Stimulated activated memory B cell treated with anti-CD40 and anti-IgM and Interleukin-4, amounts not matched to agents 10 μg/mL and 1 μg/mL and 100 μg/mL, for 72 hours (primary cell): Measurements from ENCODE around the gene PPIL1.

Experiments
- ATAC-seq: fragments of 150-1000 bp; cut with Tn5 transposase; 2 replicates; pipeline ENCODE4 v1.10.0; 2021
- H3K27ac Mint-ChIP-seq: one replicate; pipeline ENCODE4 v1.8.0; 2022; ENCODE audit warnings: mild to moderate bottlenecking, mixed read lengths
- H3K27me3 Mint-ChIP-seq: one replicate; pipeline ENCODE4 v1.8.0; 2022; ENCODE audit warnings: mixed read lengths
- H3K36me3 Mint-ChIP-seq: one replicate; pipeline ENCODE4 v1.8.0; 2022; ENCODE audit warnings: mixed read lengths
- H3K4me1 Mint-ChIP-seq: one replicate; pipeline ENCODE4 v1.8.0; 2022; ENCODE audit warnings: mixed read lengths
- H3K4me3 Mint-ChIP-seq: one replicate; pipeline ENCODE4 v1.8.0; 2022; ENCODE audit warnings: mild to moderate bottlenecking, moderate library complexity, mixed read lengths
- H3K9me3 Mint-ChIP-seq: one replicate; pipeline ENCODE4 v1.8.0; 2022; ENCODE audit warnings: mixed read lengths

Gene PPIL1

GRCh38 chr6:36871686-36872085, 2.9 kb downstream of the PPIL1 start:
- peaks cover 39% of the 10 kb centered on the region for H3K36me3 Mint-ChIP-seq
- peaks cover 52% of the 10 kb centered on the region for H3K4me1 Mint-ChIP-seq
- H3K9me3 Mint-ChIP-seq: no peaks in the 10 kb centered on the region
- no peak for ATAC-seq
- no peak overlapping the region for H3K27ac Mint-ChIP-seq
- H3K27me3 Mint-ChIP-seq: no peaks in the 10 kb centered on the region
- no peak overlapping the region for H3K4me3 Mint-ChIP-seq

- no peak for ATAC-seq
- Mint-ChIP-seq H3K9me3 (no peaks in the 10 kb centered on the region), H3K4me1 (peaks cover 37% of the 10 kb centered on the region), H3K27me3 (no peaks in the 10 kb centered on the region), H3K4me3 (no peak overlapping the region), H3K36me3 (peaks cover 71% of the 10 kb centered on the region), H3K27ac (no peak overlapping the region)
These were observed 7.0 kb downstream of the PPIL1 start for GRCh38 chr6:36867471-36868224.

DNA sequence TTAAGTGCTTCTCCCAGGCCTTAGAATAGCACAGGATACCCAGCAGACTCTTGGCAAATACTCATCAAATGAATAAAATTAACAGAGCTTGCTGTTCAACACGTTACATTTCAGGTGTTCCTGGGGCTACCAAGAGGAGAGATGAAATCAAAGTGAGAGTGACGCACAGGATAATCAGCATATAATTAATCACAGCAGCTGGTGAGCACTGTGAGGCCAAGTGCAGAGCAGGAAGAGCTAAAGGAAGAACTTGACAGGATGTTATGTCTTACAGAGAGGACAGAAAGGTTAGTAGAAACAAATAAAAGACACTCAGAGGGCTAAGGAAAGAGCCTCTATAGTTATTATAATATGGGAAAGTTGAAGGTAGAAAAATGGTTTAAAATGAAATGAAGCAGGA, 8.8 kb downstream of the PPIL1 start:
- H3K27ac Mint-ChIP-seq: no peak overlapping the region
- ATAC-seq: no peak
- peaks cover 32% of the 10 kb centered on the region for H3K4me1 Mint-ChIP-seq
- no peak overlapping the region for H3K4me3 Mint-ChIP-seq
- H3K36me3 Mint-ChIP-seq: peaks cover 72% of the 10 kb centered on the region
- no peaks in the 10 kb centered on the region for H3K9me3 Mint-ChIP-seq
- no peaks in the 10 kb centered on the region for H3K27me3 Mint-ChIP-seq

DNA sequence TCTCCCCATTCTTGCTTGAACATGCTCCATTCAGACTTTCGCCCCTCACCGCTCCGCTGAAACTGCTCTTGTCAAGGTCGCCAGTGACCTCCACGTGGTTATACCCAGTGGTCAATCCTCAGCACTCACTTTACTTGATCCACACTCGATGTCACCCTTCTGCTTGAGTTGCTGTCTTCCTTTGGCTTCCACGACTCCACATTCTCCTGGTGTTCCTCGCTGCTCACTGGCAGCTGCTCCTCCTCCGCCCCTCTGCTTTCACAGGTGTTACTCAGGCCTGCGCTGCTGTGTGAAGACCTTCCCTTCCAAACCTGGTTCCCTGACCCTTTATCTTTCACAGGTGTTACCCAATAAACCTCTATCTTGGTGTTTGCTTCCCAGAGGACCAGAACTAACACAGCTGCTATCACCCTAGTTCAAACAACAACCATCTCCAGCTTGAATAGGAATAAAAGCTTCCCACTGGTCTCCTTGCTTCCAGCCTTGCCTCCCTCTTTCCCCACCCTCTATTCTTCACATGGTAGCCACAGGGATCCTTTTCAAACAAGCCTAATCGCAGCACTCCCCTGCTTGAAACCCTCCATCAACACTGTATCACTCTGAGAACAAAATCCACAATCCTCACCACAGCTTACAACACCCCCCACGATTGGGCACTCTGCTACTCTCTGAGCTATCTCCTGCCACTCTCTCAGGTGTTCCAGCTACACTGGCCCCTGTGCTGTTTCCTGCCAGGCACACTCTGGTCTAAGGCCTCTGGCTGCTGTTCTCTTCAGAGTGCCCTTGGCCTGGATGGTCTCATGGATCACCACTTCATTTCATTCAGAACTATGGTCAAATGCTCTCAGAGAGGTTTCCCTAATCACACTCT, 10.7 kb downstream of the PPIL1 start:
- Mint-ChIP-seq H3K27me3 (no peaks in the 10 kb centered on the region), H3K4me3 (no peak overlapping the region), H3K36me3 (peaks cover 76% of the 10 kb centered on the region), H3K4me1 (peaks cover 22% of the 10 kb centered on the region), H3K27ac (no peak overlapping the region), H3K9me3 (no peaks in the 10 kb centered on the region)
- ATAC-seq: no peak

GRCh38 chr6:36862848-36863382, 11.7 kb downstream of the PPIL1 start:
- Mint-ChIP-seq H3K9me3 (no peaks in the 10 kb centered on the region), H3K27me3 (no peaks in the 10 kb centered on the region), H3K36me3 (peaks cover 74% of the 10 kb centered on the region), H3K27ac (no peak overlapping the region), H3K4me3 (no peak overlapping the region), H3K4me1 (peaks cover 16% of the 10 kb centered on the region)
- ATAC-seq: no peak

- H3K27me3 Mint-ChIP-seq: no peaks in the 10 kb centered on the region
- H3K4me1 Mint-ChIP-seq: peaks cover 10% of the 10 kb centered on the region
- no peaks in the 10 kb centered on the region for H3K9me3 Mint-ChIP-seq
- peaks cover 68% of the 10 kb centered on the region for H3K36me3 Mint-ChIP-seq
- H3K4me3 Mint-ChIP-seq: no peak overlapping the region
- no peak for ATAC-seq
- no peak overlapping the region for H3K27ac Mint-ChIP-seq
These were observed 12.3 kb downstream of the PPIL1 start for GRCh38 chr6:36862164-36862847.

- H3K4me1 Mint-ChIP-seq: peaks cover 7% of the 10 kb centered on the region
- no peak overlapping the region for H3K27ac Mint-ChIP-seq
- peaks cover 72% of the 10 kb centered on the region for H3K36me3 Mint-ChIP-seq
- no peak overlapping the region for H3K4me3 Mint-ChIP-seq
- H3K9me3 Mint-ChIP-seq: no peaks in the 10 kb centered on the region
- no peaks in the 10 kb centered on the region for H3K27me3 Mint-ChIP-seq
- ATAC-seq: no peak
These were observed 14.5 kb downstream of the PPIL1 start for GRCh38 chr6:36860126-36860525.

DNA sequence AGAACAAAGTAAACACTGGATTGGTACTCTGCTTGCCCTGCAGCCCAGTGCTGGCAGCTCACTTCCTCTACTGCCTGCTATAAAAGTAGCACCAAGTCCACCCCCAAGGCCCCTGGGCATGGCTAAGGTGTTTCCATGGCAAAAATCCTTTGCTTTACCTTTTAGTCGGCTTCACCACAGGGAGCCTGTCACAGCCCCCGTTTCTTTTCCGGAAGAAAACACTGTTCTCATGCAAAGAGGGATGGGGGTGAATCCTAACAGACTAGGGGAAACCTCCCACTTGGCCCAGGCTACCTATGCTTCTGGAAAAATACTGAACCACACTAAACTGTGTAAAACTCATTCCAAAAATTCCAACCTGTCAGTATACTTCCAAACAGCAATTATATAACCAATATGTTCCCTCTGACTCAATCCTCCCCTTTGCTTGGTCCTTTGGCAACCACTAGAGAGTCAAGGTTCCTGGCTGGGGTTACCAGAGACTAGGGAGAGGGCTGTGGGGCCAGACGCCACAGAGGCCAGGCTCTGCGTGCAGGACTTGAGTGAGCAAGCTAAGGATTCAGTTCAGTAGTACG, 16.1 kb downstream of the PPIL1 start:
- Mint-ChIP-seq H3K9me3 (no peaks in the 10 kb centered on the region), H3K4me3 (no peak overlapping the region), H3K27ac (no peak overlapping the region), H3K27me3 (no peaks in the 10 kb centered on the region), H3K36me3 (peaks cover 76% of the 10 kb centered on the region), H3K4me1 (no peaks in the 10 kb centered on the region)
- ATAC-seq: no peak

DNA sequence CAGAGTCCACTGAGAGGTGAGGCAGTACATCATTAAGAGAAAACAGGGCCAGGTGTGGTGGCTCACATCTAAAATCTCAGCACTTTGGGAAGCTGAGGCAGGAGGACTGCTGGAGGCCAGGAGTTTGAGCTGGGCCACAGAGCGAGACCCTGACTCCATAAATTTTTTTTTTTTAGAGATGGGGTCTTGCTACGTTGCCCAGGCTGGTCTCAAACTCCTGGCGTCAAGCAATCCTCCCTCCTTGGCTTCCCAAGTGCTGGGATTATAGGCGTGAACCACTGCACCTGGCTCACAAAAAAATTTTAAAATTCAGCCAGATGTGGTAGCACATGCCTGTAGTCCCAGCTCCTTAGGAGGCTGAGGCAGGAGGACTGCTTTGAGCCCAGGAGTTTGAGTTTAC, 17.3 kb downstream of the PPIL1 start:
- ATAC-seq: no peak
- Mint-ChIP-seq H3K27ac (no peak overlapping the region), H3K36me3 (peaks cover 78% of the 10 kb centered on the region), H3K27me3 (no peaks in the 10 kb centered on the region), H3K4me3 (no peak overlapping the region), H3K9me3 (no peaks in the 10 kb centered on the region), H3K4me1 (no peaks in the 10 kb centered on the region)

DNA sequence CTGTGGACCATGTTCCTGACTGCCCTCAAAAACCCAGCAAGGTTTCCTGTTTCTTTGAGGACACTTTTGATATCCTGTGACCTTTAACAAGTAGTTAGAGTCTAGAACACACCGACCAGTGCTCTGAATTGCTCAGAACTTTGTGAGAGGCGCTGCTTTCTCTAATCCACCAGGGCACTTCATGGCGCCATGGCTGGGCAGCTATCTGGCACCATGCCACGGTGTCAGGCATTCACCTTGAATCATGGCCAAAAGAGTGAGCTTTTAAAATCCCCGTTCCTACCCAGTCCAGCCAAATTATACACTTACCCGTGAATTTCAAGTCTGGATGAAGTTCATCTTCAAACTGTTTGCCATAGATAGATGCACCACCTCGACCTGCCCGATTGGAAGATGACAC, 18.3 kb downstream of the PPIL1 start:
- Mint-ChIP-seq H3K9me3 (no peaks in the 10 kb centered on the region), H3K27ac (no peak overlapping the region), H3K4me1 (no peaks in the 10 kb centered on the region), H3K27me3 (no peaks in the 10 kb centered on the region), H3K4me3 (no peak overlapping the region), H3K36me3 (peaks cover 81% of the 10 kb centered on the region)
- no peak for ATAC-seq

- Mint-ChIP-seq H3K27me3 (no peaks in the 10 kb centered on the region), H3K4me1 (no peaks in the 10 kb centered on the region), H3K4me3 (no peak overlapping the region), H3K36me3 (peaks cover 81% of the 10 kb centered on the region), H3K9me3 (no peaks in the 10 kb centered on the region), H3K27ac (no peak overlapping the region)
- no peak for ATAC-seq
These were observed 18.9 kb downstream of the PPIL1 start for GRCh38 chr6:36855750-36856149.

DNA sequence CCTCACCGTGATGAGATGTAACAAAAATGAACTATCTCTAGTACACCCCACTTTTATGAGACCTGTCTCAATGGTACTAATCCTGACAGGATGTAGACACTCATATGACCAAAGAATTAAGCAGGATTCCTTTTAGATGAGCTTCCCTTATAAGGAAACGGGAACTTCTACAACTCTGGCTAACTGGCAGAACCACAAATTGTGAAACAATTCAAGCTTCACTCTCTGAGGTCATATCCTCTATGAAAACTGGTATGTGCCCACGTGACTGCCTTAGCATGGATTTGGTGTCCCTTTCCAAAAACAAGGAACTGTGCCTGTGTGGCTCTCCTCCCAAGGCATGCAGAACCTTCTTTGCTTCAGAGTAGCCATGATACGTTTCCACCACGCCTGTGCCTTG, 21.3 kb downstream of the PPIL1 start:
- Mint-ChIP-seq H3K9me3 (peaks cover 2% of the 10 kb centered on the region), H3K4me1 (peaks cover 6% of the 10 kb centered on the region), H3K27me3 (no peaks in the 10 kb centered on the region), H3K36me3 (peaks cover 73% of the 10 kb centered on the region), H3K4me3 (no peak overlapping the region), H3K27ac (no peak overlapping the region)
- ATAC-seq: no peak

DNA sequence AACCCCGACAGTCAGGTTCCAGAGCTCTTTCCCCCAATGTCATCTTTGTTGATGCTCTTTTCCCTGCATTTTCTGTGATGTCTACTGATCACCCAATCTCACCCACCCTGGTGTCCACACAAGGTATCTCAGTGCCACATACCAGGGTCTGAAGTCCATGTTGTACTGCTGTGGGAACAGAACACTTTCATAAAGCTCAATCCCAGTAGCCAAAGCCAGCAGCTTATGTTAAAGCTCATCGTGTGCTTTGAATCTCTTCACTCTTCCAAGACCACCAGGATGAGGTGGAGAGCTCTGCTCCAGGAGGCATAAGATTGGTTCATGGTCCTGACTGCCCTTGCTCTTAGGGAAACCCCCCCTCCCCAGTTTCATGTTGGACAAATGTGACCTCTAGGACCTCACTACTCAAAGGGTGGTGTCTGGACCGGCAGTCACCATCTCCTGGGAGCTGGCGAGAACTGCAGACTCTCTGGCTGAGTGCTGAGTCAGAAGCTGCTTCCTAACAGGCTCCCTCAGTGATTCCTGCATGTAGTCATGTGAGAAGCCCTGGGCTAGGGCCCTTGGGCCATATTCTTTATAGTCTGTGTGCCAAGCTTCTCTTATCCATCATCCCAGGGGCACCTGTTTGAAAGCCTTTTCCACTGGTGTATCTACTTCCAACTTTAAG, 22.0 kb downstream of the PPIL1 start:
- H3K4me3 Mint-ChIP-seq: no peak overlapping the region

DNA sequence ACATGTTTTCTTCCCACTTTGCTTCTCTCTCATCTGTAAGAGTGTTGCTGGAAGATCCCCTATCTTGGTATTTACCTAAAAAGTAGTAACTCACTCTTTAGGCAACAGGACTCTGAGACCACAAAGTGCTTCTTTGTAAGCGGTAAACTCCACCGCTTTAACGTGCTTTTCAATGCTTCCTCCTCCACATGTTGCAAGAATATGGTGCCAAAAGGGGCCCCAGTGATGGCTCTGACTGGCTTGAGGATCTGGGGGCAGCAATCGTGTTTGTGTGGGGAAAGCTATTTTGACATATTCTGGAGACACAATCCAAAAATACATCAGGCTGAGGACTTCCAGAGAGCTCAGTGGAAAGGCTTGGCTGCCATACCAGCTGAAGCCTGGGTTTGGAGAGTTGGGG, 23.0 kb downstream of the PPIL1 start:
- Mint-ChIP-seq H3K4me3 (no peak overlapping the region), H3K27ac (no peak overlapping the region), H3K4me1 (peaks cover 6% of the 10 kb centered on the region), H3K36me3 (peaks cover 68% of the 10 kb centered on the region), H3K9me3 (peaks cover 2% of the 10 kb centered on the region), H3K27me3 (no peaks in the 10 kb centered on the region)
- no peak for ATAC-seq

More for the DNA sequence above, 22.0 kb downstream of the PPIL1 start:
- Mint-ChIP-seq H3K27ac (no peak overlapping the region), H3K36me3 (peaks cover 73% of the 10 kb centered on the region), H3K27me3 (no peaks in the 10 kb centered on the region), H3K9me3 (peaks cover 2% of the 10 kb centered on the region), H3K4me1 (peaks cover 6% of the 10 kb centered on the region)
- no peak for ATAC-seq
